H9 (cell line): ENCODE data around the gene WDR73. TPM values are rescaled to one million over a fixed set of nuclear protein-coding genes. Genes with fewer than 3 reads are reported as not detected.

Experiments used
- DNase-seq: peaks from one replicate; pipeline ENCODE4 v3.0.0-alpha.2; 2017
- H2AFZ ChIP-seq: one replicate; pipeline ENCODE4 v1.6.1; 2013; ENCODE audit warnings: mild to moderate bottlenecking, low read length, control low read depth, moderate library complexity
- H2AK5ac ChIP-seq: 2 replicates; pipeline ENCODE4 v1.6.1; 2013; ENCODE audit warnings: low read length, control low read depth, mixed read lengths; ENCODE audit not compliant: insufficient read length
- H2BK120ac ChIP-seq: one replicate; pipeline ENCODE4 v1.6.1; 2013; ENCODE audit warnings: low read depth, mild to moderate bottlenecking, low read length, control low read depth, inconsistent platforms; ENCODE audit not compliant: poor library complexity, severe bottlenecking
- H2BK12ac ChIP-seq: 2 replicates; pipeline ENCODE4 v1.6.1; 2013; ENCODE audit warnings: low read length, control low read depth, mixed read lengths, low read depth; ENCODE audit not compliant: insufficient read length
- H2BK15ac ChIP-seq: 2 replicates; pipeline ENCODE4 v1.6.1; 2013; ENCODE audit warnings: low read depth, low read length, control low read depth
- H2BK20ac ChIP-seq: one replicate; pipeline ENCODE4 v1.6.1; 2013; ENCODE audit warnings: low read depth, mild to moderate bottlenecking, low read length, control low read depth, inconsistent platforms; ENCODE audit not compliant: poor library complexity, severe bottlenecking
- H2BK5ac ChIP-seq: 2 replicates; pipeline ENCODE4 v1.6.1; 2013; ENCODE audit warnings: low read length, control low read depth, mixed read lengths; ENCODE audit not compliant: insufficient read length
- H3K14ac ChIP-seq: 2 replicates; pipeline ENCODE4 v1.6.1; 2013; ENCODE audit warnings: low read length, control low read depth; ENCODE audit not compliant: insufficient read depth
- H3K18ac ChIP-seq: 2 replicates; pipeline ENCODE4 v1.6.1; 2013; ENCODE audit warnings: low read depth, mild to moderate bottlenecking, mixed read lengths, low read length, control low read depth; ENCODE audit not compliant: insufficient read length
- H3K23ac ChIP-seq: 2 replicates; pipeline ENCODE4 v1.6.1; 2013; ENCODE audit warnings: low read length, control low read depth, mixed read lengths, low read depth; ENCODE audit not compliant: insufficient read length
- H3K23me2 ChIP-seq: 2 replicates; pipeline ENCODE4 v1.6.1; 2013; ENCODE audit warnings: low read depth, mild to moderate bottlenecking, mixed read lengths, low read length, control low read depth; ENCODE audit not compliant: insufficient read length, poor library complexity, severe bottlenecking
- H3K27ac ChIP-seq: 2 replicates; pipeline ENCODE4 v1.5.1; 2013; ENCODE audit warnings: low read length, control low read depth, mixed read lengths, low read depth; ENCODE audit not compliant: insufficient read length
- H3K27me3 ChIP-seq: 2 replicates; pipeline ENCODE4 v1.6.1; 2013; ENCODE audit warnings: low read length, control low read depth, inconsistent platforms; ENCODE audit not compliant: insufficient read depth
- H3K4ac ChIP-seq: 2 replicates; pipeline ENCODE4 v1.6.1; 2013; ENCODE audit warnings: low read depth, mild to moderate bottlenecking, control low read depth, inconsistent platforms, low read length, moderate library complexity
- H3K4me1 ChIP-seq: 2 replicates; pipeline ENCODE4 v1.6.1; 2013; ENCODE audit warnings: low read length, control low read depth, inconsistent platforms; ENCODE audit not compliant: insufficient read depth
- H3K4me2 ChIP-seq: 2 replicates; pipeline ENCODE4 v1.6.1; 2013; ENCODE audit warnings: low read length, control low read depth, mixed read lengths; ENCODE audit not compliant: insufficient read length, insufficient read depth
- H3K56ac ChIP-seq: 2 replicates; pipeline ENCODE4 v1.6.1; 2013; ENCODE audit warnings: low read depth, mild to moderate bottlenecking, mixed read lengths, low read length, control low read depth; ENCODE audit not compliant: insufficient read length
- H3K79me1 ChIP-seq: 2 replicates; pipeline ENCODE4 v1.6.1; 2013; ENCODE audit warnings: low read depth, mild to moderate bottlenecking, moderate library complexity, low read length, control low read depth, inconsistent platforms; ENCODE audit not compliant: insufficient read depth, poor library complexity, severe bottlenecking
- H3K79me2 ChIP-seq: 2 replicates; pipeline ENCODE4 v1.6.1; 2013; ENCODE audit warnings: low read length, control low read depth, inconsistent platforms; ENCODE audit not compliant: insufficient read depth
- H3K9ac ChIP-seq: 2 replicates; pipeline ENCODE4 v1.6.1; 2013; ENCODE audit warnings: low read length, control low read depth, mixed read lengths; ENCODE audit not compliant: insufficient read length; ENCODE audit errors: extremely low read depth
- H3K9me3 ChIP-seq: one replicate; pipeline ENCODE4 v1.6.1; 2013; ENCODE audit warnings: low read depth, low read length, inconsistent platforms; ENCODE audit not compliant: control insufficient read depth
- H3T11ph ChIP-seq: one replicate; pipeline ENCODE4 v1.6.1; 2013; ENCODE audit warnings: mild to moderate bottlenecking, low read length, control low read depth, inconsistent platforms
- H4K20me1 ChIP-seq: one replicate; pipeline ENCODE4 v1.6.1; 2013; ENCODE audit not compliant: control insufficient read depth, insufficient read length, insufficient read depth
- H4K5ac ChIP-seq: 2 replicates; pipeline ENCODE4 v1.6.1; 2013; ENCODE audit warnings: low read depth, mild to moderate bottlenecking, mixed read lengths, low read length, control low read depth; ENCODE audit not compliant: insufficient read length
- H4K8ac ChIP-seq: replicated peaks from 2 replicates; pipeline ENCODE4 v1.6.1; 2013; ENCODE audit warnings: low read length, control low read depth, mixed read lengths, low read depth; ENCODE audit not compliant: insufficient read length
- H4K91ac ChIP-seq: 2 replicates; pipeline ENCODE4 v1.6.1; 2013; ENCODE audit warnings: low read depth, mild to moderate bottlenecking, moderate library complexity, mixed read lengths, low read length, control low read depth; ENCODE audit not compliant: insufficient read length
- H3K27ac Mint-ChIP-seq, 3 experiments: 2 replicates in 2 of 3; 3 replicates in 1 of 3; pipeline ENCODE4 v1.8.0; 2020 to 2021; ENCODE audit warnings: mixed read lengths in 3 of 3, mild to moderate bottlenecking in 1 of 3, moderate library complexity in 1 of 3
- H3K27me3 Mint-ChIP-seq: 2 replicates; pipeline ENCODE4 v1.8.0; 2021; ENCODE audit warnings: low read depth, mild to moderate bottlenecking, moderate library complexity, mixed read lengths
- H3K36me3 Mint-ChIP-seq, 3 experiments: 2 replicates in 2 of 3; 3 replicates in 1 of 3; pipeline ENCODE4 v1.8.0; 2020 to 2021; ENCODE audit warnings: low read depth in 3 of 3, mixed read lengths in 3 of 3; ENCODE audit not compliant: insufficient read depth in 1 of 3
- H3K4me1 Mint-ChIP-seq, 2 experiments: 2 replicates each; pipeline ENCODE4 v1.8.0; 2020; ENCODE audit warnings: mixed read lengths in 2 of 2
- H3K4me3 Mint-ChIP-seq, 2 experiments: 2 replicates in 1 of 2; 3 replicates in 1 of 2; pipeline ENCODE4 v1.8.0; 2020 to 2021; ENCODE audit warnings: mild to moderate bottlenecking in 2 of 2, mixed read lengths in 2 of 2, moderate library complexity in 1 of 2
- H3K9me3 Mint-ChIP-seq, 2 experiments: 2 replicates in 1 of 2; 3 replicates in 1 of 2; pipeline ENCODE4 v1.8.0; 2020; ENCODE audit warnings: mild to moderate bottlenecking in 2 of 2, mixed read lengths in 2 of 2, moderate library complexity in 1 of 2
- CTCF ChIP-seq: fragments of 200-600 bp; sonication (generic); conservative IDR thresholded peaks from 3 replicates; pipeline ENCODE4 v1.8.0; 2021; ENCODE audit warnings: antibody characterized with exemption, mild to moderate bottlenecking
- WGBS: extraction: QIAGEN DNeasy Blood & Tissue Kit; methylation state at CpG from one replicate; pipeline ENCODE4 v1.1.7; 2013; ENCODE audit warnings: missing lambda C conversion rate, low lambda C conversion rate, mixed read lengths; ENCODE audit not compliant: insufficient read length; ENCODE audit errors: extremely low coverage; 5-methylcytosine and 5-hydroxymethylcytosine counted together
- total RNA-seq: library from RNA; stranded (reverse); gene quantifications from 2 replicates; pipeline ENCODE4 v1.2.1, GENCODE V29; 2021

WDR73 gene
- total RNA-seq, 1 experiment from 2014 or later: 41.6 TPM

GRCh38 chr15:84681831-84682230, 27.7 kb upstream of the WDR73 start:
- Mint-ChIP-seq H3K4me3 (no peak overlapping the region), H3K36me3 (peaks cover 22 to 79% (median 74%) of the 10 kb centered on the region in 3 experiments; a peak in 6 of 7 replicates), H3K9me3 (no peaks in the 10 kb centered on the region), H3K27me3 (no peaks in the 10 kb centered on the region), H3K27ac (no peak overlapping the region), H3K4me1 (no peaks in the 10 kb centered on the region)
- Histone ChIP-seq H4K91ac (no peak overlapping the region), H3K27me3 (no peaks in the 10 kb centered on the region), H3K4me2 (no peak overlapping the region), H2BK120ac (no peak overlapping the region), H2BK15ac (no peak overlapping the region), H2BK5ac (no peak overlapping the region), H3T11ph (no peak overlapping the region), H3K14ac (no peak overlapping the region), H2BK12ac (no peak overlapping the region), H3K18ac (no peak overlapping the region), H3K56ac (no peak overlapping the region), H4K20me1 (no peaks in the 10 kb centered on the region), H4K5ac (no peak overlapping the region), H3K9me3 (no peaks in the 10 kb centered on the region), H2AK5ac (no peak overlapping the region), H3K23ac (no peak overlapping the region), H2AFZ (no peak overlapping the region), H3K9ac (no peak overlapping the region), H3K23me2 (no peaks in the 10 kb centered on the region), H3K4ac (no peak overlapping the region), H2BK20ac (no peak overlapping the region), H4K8ac (no peak overlapping the region), H3K79me2 (no peaks in the 10 kb centered on the region), H3K79me1 (no peaks in the 10 kb centered on the region), H3K27ac (no peak overlapping the region), H3K4me1 (no peaks in the 10 kb centered on the region)
- WGBS: no CpG with 5 or more reads among the region's 3 CpGs
- no peak for TF ChIP-seq CTCF
- no peak for DNase-seq
